ENCODE measurements around the gene MRPS30. TPM values are rescaled to one million over a fixed set of nuclear protein-coding genes. Genes with fewer than 3 reads are reported as not detected.

MRPS30 gene
- total and polyA plus RNA-seq, 2 of the 13 experiments (the other 11 are each of a cell fraction or from before 2014, with no cell fraction given) = 36.4 to 67.6 TPM

DNA sequence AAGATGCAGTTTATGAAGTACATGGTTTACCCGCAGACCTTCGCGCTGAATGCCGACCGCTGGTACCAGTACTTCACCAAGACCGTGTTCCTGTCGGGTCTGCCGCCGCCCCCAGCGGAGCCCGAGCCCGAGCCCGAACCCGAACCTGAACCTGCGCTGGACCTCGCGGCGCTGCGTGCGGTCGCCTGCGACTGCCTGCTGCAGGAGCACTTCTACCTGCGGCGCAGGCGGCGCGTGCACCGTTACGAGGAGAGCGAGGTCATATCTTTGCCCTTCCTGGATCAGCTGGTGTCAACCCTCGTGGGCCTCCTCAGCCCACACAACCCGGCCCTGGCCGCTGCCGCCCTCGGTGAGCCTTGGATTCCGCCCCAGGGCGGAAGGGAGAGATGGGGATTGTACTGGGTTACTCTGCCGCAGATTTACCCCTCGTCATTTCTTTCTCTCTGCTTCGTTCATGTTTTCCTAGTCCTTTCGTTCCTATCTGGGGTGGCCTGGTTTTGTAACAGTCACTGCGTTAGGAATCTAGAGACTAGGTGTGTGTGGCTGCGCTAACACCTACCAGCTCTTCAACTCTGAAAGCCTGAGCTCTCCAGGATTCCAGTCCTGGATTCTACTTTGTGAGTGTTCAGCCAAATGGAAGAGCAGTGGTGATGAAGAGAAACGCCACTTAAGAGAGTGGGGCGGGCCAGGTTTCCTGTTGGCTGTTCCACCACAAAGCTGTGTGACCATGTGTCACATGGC, 638 bp downstream of the MRPS30 start (continued):
- TF ChIP-seq MAFK (conservative IDR thresholded peaks at IDR 0.05 in 1 of 2, IDR thresholded peaks at IDR 0.05 in 1 of 2; ENCODE audit: low read length in 2 of 2) (no peak), U2AF2 (IDR thresholded peaks at IDR 0.05; ENCODE audit: low read depth, low read length) (no peak), REPIN1 (CRISPR knock-in tag; IDR thresholded peaks at IDR 0.05; ENCODE audit: borderline replicate concordance, low read depth) (0 out of 2 replicates have a peak, but pooled peaks have one; percentile 13), ZSCAN30 (CRISPR knock-in tag; IDR thresholded peaks at IDR 0.05) (0 out of 2 replicates have a peak, but pooled peaks have one; percentile 57), ZSCAN22 (CRISPR knock-in tag; IDR thresholded peaks at IDR 0.05) (0 out of 2 replicates have a peak, but pooled peaks have one; percentile 34), ZNF510 (CRISPR knock-in tag; IDR thresholded peaks at IDR 0.05; ENCODE audit: low read depth) (0 out of 2 replicates have a peak, but pooled peaks have one; percentile 48), ZNF891 (CRISPR knock-in tag; IDR thresholded peaks at IDR 0.05) (no peak), ZNF343 (CRISPR knock-in tag; IDR thresholded peaks at IDR 0.05) (0 out of 2 replicates have a peak, but pooled peaks have one; percentile 48), ZNF782 (CRISPR knock-in tag; IDR thresholded peaks at IDR 0.05; ENCODE audit: borderline replicate concordance) (peak; percentile 80; the same call in 1 of the 2 replicates), SOX5 (CRISPR knock-in tag; IDR thresholded peaks at IDR 0.05; ENCODE audit: borderline replicate concordance) (no peak), IRX3 (CRISPR knock-in tag; IDR thresholded peaks at IDR 0.05; ENCODE audit: borderline replicate concordance, low read depth) (peak; percentile 39; the same call in 1 of the 2 replicates), ZNF761 (CRISPR knock-in tag; conservative IDR thresholded peaks at IDR 0.05) (0 out of 2 replicates have a peak, but pooled peaks have one; percentile 59), ZNF713 (CRISPR knock-in tag; IDR thresholded peaks at IDR 0.05) (no peak), ZNF75D (CRISPR knock-in tag; IDR thresholded peaks at IDR 0.05; ENCODE audit: borderline replicate concordance) (no peak), ZNF30 (CRISPR knock-in tag; IDR thresholded peaks at IDR 0.05) (0 out of 2 replicates have a peak, but pooled peaks have one; percentile 41), HNF4G (IDR thresholded peaks at IDR 0.05; ENCODE audit: borderline replicate concordance, low read depth, low read length) (no peak), HNF4G (CRISPR knock-in tag; IDR thresholded peaks at IDR 0.05; ENCODE audit: borderline replicate concordance, low read depth) (0 out of 2 replicates have a peak, but pooled peaks have one; percentile 46), ZNF790 (CRISPR knock-in tag; IDR thresholded peaks at IDR 0.05; ENCODE audit: borderline replicate concordance) (0 out of 2 replicates have a peak, but pooled peaks have one; percentile 19), TBX2 (CRISPR knock-in tag; IDR thresholded peaks at IDR 0.05; ENCODE audit: borderline replicate concordance) (peak; percentile 46; the same call in 1 of the 2 replicates), SIX1 (CRISPR knock-in tag; IDR thresholded peaks at IDR 0.05; ENCODE audit: borderline replicate concordance) (no peak)
- TF ChIP-seq, protein P1, sequence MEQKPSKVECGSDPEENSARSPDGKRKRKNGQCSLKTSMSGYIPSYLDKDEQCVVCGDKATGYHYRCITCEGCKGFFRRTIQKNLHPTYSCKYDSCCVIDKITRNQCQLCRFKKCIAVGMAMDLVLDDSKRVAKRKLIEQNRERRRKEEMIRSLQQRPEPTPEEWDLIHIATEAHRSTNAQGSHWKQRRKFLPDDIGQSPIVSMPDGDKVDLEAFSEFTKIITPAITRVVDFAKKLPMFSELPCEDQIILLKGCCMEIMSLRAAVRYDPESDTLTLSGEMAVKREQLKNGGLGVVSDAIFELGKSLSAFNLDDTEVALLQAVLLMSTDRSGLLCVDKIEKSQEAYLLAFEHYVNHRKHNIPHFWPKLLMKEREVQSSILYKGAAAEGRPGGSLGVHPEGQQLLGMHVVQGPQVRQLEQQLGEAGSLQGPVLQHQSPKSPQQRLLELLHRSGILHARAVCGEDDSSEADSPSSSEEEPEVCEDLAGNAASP (CRISPR knock-in tag; IDR thresholded peaks at IDR 0.05; ENCODE audit: borderline replicate concordance) = no peak
- TF ChIP-seq, protein P2, sequence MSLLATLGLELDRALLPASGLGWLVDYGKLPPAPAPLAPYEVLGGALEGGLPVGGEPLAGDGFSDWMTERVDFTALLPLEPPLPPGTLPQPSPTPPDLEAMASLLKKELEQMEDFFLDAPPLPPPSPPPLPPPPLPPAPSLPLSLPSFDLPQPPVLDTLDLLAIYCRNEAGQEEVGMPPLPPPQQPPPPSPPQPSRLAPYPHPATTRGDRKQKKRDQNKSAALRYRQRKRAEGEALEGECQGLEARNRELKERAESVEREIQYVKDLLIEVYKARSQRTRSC (CRISPR knock-in tag; IDR thresholded peaks at IDR 0.05; ENCODE audit: low read depth) = no peak
- TF ChIP-seq, protein P3, sequence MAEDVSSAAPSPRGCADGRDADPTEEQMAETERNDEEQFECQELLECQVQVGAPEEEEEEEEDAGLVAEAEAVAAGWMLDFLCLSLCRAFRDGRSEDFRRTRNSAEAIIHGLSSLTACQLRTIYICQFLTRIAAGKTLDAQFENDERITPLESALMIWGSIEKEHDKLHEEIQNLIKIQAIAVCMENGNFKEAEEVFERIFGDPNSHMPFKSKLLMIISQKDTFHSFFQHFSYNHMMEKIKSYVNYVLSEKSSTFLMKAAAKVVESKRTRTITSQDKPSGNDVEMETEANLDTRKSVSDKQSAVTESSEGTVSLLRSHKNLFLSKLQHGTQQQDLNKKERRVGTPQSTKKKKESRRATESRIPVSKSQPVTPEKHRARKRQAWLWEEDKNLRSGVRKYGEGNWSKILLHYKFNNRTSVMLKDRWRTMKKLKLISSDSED (CRISPR knock-in tag; IDR thresholded peaks at IDR 0.05) = peak; percentile 84; the same call in 1 of the 2 replicates
- TF ChIP-seq, protein P4, sequence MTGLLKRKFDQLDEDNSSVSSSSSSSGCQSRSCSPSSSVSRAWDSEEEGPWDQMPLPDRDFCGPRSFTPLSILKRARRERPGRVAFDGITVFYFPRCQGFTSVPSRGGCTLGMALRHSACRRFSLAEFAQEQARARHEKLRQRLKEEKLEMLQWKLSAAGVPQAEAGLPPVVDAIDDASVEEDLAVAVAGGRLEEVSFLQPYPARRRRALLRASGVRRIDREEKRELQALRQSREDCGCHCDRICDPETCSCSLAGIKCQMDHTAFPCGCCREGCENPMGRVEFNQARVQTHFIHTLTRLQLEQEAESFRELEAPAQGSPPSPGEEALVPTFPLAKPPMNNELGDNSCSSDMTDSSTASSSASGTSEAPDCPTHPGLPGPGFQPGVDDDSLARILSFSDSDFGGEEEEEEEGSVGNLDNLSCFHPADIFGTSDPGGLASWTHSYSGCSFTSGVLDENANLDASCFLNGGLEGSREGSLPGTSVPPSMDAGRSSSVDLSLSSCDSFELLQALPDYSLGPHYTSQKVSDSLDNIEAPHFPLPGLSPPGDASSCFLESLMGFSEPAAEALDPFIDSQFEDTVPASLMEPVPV (CRISPR knock-in tag; IDR thresholded peaks at IDR 0.05) = no peak

All from HepG2 (cell line).